K562 (cell line): ENCODE measurements around the gene ECI1. TPM values are rescaled to one million over a fixed set of nuclear protein-coding genes. Genes with fewer than 3 reads are reported as not detected.
A peak's percentile ranks its signal among the peaks of the same experiment; 100 is the strongest.

Experiments
- ARID3B ChIP-seq: fragments of 250-450 bp; sonication (Bioruptor Pico); IDR thresholded peaks from 2 replicates; pipeline ENCODE4 v1.4.0; 2020; ENCODE audit warnings: borderline replicate concordance
- BCOR ChIP-seq: fragments of 450-650 bp; IDR thresholded peaks from 2 replicates; pipeline ENCODE4 v1.6.1; 2016
- CLOCK ChIP-seq: fragments of 250-450 bp; sonication (Bioruptor Pico); IDR thresholded peaks from 2 replicates; pipeline ENCODE4 v1.4.0; 2020; ENCODE audit warnings: mild to moderate bottlenecking, moderate library complexity, borderline replicate concordance
- CSDE1 ChIP-seq, 2 experiments: fragments of 450-650 bp; IDR thresholded peaks; 2 replicates each; pipeline ENCODE4 v1.6.1; 2016; ENCODE audit warnings: mild to moderate bottlenecking in 1 of 2
- DLX4 ChIP-seq: fragments of 250-450 bp; sonication (Bioruptor Pico); IDR thresholded peaks from 2 replicates; pipeline ENCODE4 v1.6.1; 2021; ENCODE audit warnings: mild to moderate bottlenecking
- EP400 ChIP-seq: fragments of 450-650 bp; IDR thresholded peaks from 2 replicates; pipeline ENCODE4 v1.6.1; 2017; ENCODE audit warnings: antibody characterized with exemption, mild to moderate bottlenecking, moderate library complexity
- GABPA ChIP-seq: fragments of 200-800 bp; sonication (Bioruptor generic); conservative IDR thresholded peaks from 2 replicates; pipeline ENCODE4 v1.6.1; 2016; ENCODE audit warnings: low read depth, missing genetic modification characterization, missing compliant biosample characterization
- GATAD2A ChIP-seq: fragments of 450-650 bp; IDR thresholded peaks from 2 replicates; pipeline ENCODE4 v1.6.1; 2017
- HDGF ChIP-seq: fragments of 450-650 bp; IDR thresholded peaks from 2 replicates; pipeline ENCODE4 v1.6.1; 2016
- HLTF ChIP-seq: fragments of 450-650 bp; IDR thresholded peaks from 2 replicates; pipeline ENCODE4 v1.6.1; 2016
- HNRNPL ChIP-seq: fragments of 200-400 bp; formaldehyde crosslinking; IDR thresholded peaks from 2 replicates; pipeline ENCODE4 v1.6.1; 2017; ENCODE audit warnings: low read depth, mild to moderate bottlenecking, low read length
- MEF2A ChIP-seq: IDR thresholded peaks from 2 replicates; pipeline ENCODE4 v1.6.1; 2011; ENCODE audit warnings: low read depth, mild to moderate bottlenecking, low read length, moderate library complexity; ENCODE audit not compliant: control insufficient read depth
- MNT ChIP-seq, 2 experiments: fragments of 450-650 bp; conservative IDR thresholded peaks; 2 replicates each; pipeline ENCODE4 v1.6.1; 2017; ENCODE audit warnings: mild to moderate bottlenecking in 2 of 2, moderate library complexity in 2 of 2
- NR2C1 ChIP-seq, 2 experiments: fragments of 450-650 bp; IDR thresholded peaks; 2 replicates each; pipeline ENCODE4 v1.6.1; 2017; ENCODE audit warnings: mild to moderate bottlenecking in 2 of 2, antibody characterized with exemption in 1 of 2, inconsistent platforms in 1 of 2, missing compliant biosample characterization in 1 of 2, missing genetic modification characterization in 1 of 2
- PHF21A ChIP-seq: fragments of 450-650 bp; IDR thresholded peaks from 2 replicates; pipeline ENCODE4 v1.6.1; 2017; ENCODE audit warnings: low read depth, borderline replicate concordance
- RAD51 ChIP-seq: fragments of 450-650 bp; IDR thresholded peaks from 2 replicates; pipeline ENCODE4 v1.7.1; 2016; ENCODE audit warnings: low read depth, mild to moderate bottlenecking, borderline replicate concordance
- STAT5A ChIP-seq: IDR thresholded peaks from 2 replicates; pipeline ENCODE4 v1.6.1; 2012; ENCODE audit warnings: low read length, inconsistent platforms, borderline replicate concordance
- TAF7 ChIP-seq: fragments of 450-650 bp; IDR thresholded peaks from 2 replicates; pipeline ENCODE4 v1.6.1; 2016; ENCODE audit warnings: missing genetic modification characterization, missing compliant biosample characterization
- TBL1XR1 ChIP-seq, 2 experiments: IDR thresholded peaks; 2 replicates each; pipeline ENCODE4 v1.6.1; 2012; ENCODE audit warnings: improper control_type of control experiment in 2 of 2, low read length in 2 of 2, mild to moderate bottlenecking in 1 of 2
- ZC3H11A ChIP-seq: IDR thresholded peaks from 2 replicates; pipeline ENCODE4 v1.6.1; 2012; ENCODE audit warnings: low read depth, low read length, improper control_type of control experiment
- ZKSCAN1 ChIP-seq: fragments of 150-350 bp; IDR thresholded peaks from 2 replicates; pipeline ENCODE4 v1.6.1; 2016; ENCODE audit warnings: low read depth, low read length
- ZNF174 ChIP-seq: fragments of 250-450 bp; sonication (Bioruptor Pico); IDR thresholded peaks from 2 replicates; pipeline ENCODE4 v1.4.0; 2020; ENCODE audit warnings: mild to moderate bottlenecking
- ZNF586 ChIP-seq: fragments of 450-650 bp; formaldehyde crosslinking; conservative IDR thresholded peaks from 2 replicates; pipeline ENCODE4 v1.4.0; 2020; ENCODE audit warnings: mild to moderate bottlenecking, moderate library complexity
- ZNF696 ChIP-seq: fragments of 250-450 bp; sonication (Bioruptor Pico); conservative IDR thresholded peaks from 2 replicates; pipeline ENCODE4 v1.4.0; 2020; ENCODE audit warnings: mild to moderate bottlenecking, moderate library complexity
- ZNF764 ChIP-seq: fragments of 250-450 bp; sonication (Bioruptor Pico); IDR thresholded peaks from 2 replicates; pipeline ENCODE4 v1.4.0; 2020; ENCODE audit warnings: low read depth, mild to moderate bottlenecking, moderate library complexity
- polyA plus RNA-seq, 8 experiments: library from polyadenylated mRNA; depleted of rRNA in 4 of 8; stranded (reverse) in 5 of 8; unstranded in 3 of 8; fragments of >200 nt; fragmentation: Nextera tagmentation in 2 of 8; fragmentation: Illumina TruSeq in 1 of 8; extraction: Ambion mirVana in 2 of 8; extraction: Trizol in 1 of 8; gene quantifications; 2 replicates each; pipeline versions ENCODE4 v1.2.1 to v1.2.3, GENCODE V29; 2011 to 2014; ENCODE audit warnings: inconsistent platforms in 1 of 8, missing spikeins in 1 of 8
- total RNA-seq, 7 experiments: library from RNA; depleted of rRNA in 6 of 7; stranded (reverse); fragments of >200 nt in 6 of 7; fragmentation: Illumina TruSeq in 2 of 7; extraction: Trizol in 2 of 7; gene quantifications; 2 replicates each; pipeline versions ENCODE4 v1.2.1 to v1.2.3, GENCODE V29; 2011 to 2021; ENCODE audit warnings: low replicate concordance in 1 of 7

Gene ECI1
- total and polyA plus RNA-seq, 9 of the 15 experiments (the other 6 are each of a cell fraction or from before 2014, with no cell fraction given), result 4.7 to 189 (median 54.0) TPM

- TF ChIP-seq ZNF764, result no peak
- TF ChIP-seq EP400, result no peak
- TF ChIP-seq STAT5A, result no peak
- no peak for TF ChIP-seq ZNF174 (CRISPR knock-in tag)
- TF ChIP-seq PHF21A, result no peak
- TF ChIP-seq TBL1XR1 (IDR thresholded peaks at IDR 0.05; ENCODE audit: low read length in 2 of 2), result no peak
- TF ChIP-seq CLOCK (CRISPR knock-in tag), result no peak
- no peak for TF ChIP-seq MEF2A
- no peak for TF ChIP-seq ZNF696 (CRISPR knock-in tag)
- no peak for TF ChIP-seq MNT (conservative IDR thresholded peaks at IDR 0.05)
- no peak for TF ChIP-seq ZKSCAN1
- TF ChIP-seq GATAD2A, result no peak
- TF ChIP-seq HDGF, result 0 out of 2 replicates have a peak, but pooled peaks have one; percentile 42
- TF ChIP-seq NR2C1 (IDR thresholded peaks at IDR 0.05), result no peak
- TF ChIP-seq NR2C1 (tag; IDR thresholded peaks at IDR 0.05), result no peak
- TF ChIP-seq CSDE1 (IDR thresholded peaks at IDR 0.05), result no peak
- TF ChIP-seq GABPA (tag), result no peak
- no peak for TF ChIP-seq ZC3H11A
- 0 out of 2 replicates have a peak, but pooled peaks have one; percentile 35 for TF ChIP-seq HLTF
- no peak for TF ChIP-seq HNRNPL
- TF ChIP-seq ZNF586, result no peak
- no peak for TF ChIP-seq RAD51
- no peak for TF ChIP-seq ARID3B (CRISPR knock-in tag)
- TF ChIP-seq BCOR, result peak; percentile 96
- TF ChIP-seq TAF7 (tag), result no peak
- TF ChIP-seq DLX4 (CRISPR knock-in tag), result no peak
Measured at GRCh38 chr16:2194852-2195321, 56.5 kb downstream of the ECI1 start (continued).
